ENCODE measurements around the gene ADGRV1.
"Not testable (repeated sequence)": the region's sequence is repeated elsewhere in the genome, so short reads cannot be mapped to it uniquely, and the experiment has no call there.

The ADGRV1 gene

DNA sequence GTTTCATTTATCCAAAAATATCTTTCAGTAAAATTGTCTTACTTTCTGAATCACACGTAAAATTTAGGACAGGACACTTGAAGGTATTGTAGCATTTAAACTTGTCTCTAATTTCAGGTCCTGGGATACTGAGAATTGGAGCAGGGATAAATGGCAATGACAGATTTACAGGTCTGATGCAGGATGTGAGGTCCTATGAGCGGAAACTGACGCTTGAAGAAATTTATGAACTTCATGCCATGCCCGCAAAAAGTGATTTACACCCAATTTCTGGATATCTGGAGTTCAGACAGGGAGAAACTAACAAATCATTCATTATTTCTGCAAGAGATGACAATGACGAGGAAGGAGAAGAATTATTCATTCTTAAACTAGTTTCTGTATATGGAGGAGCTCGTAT, 99.2 kb downstream of the ADGRV1 start:
- DNase-seq: no peak

DNA sequence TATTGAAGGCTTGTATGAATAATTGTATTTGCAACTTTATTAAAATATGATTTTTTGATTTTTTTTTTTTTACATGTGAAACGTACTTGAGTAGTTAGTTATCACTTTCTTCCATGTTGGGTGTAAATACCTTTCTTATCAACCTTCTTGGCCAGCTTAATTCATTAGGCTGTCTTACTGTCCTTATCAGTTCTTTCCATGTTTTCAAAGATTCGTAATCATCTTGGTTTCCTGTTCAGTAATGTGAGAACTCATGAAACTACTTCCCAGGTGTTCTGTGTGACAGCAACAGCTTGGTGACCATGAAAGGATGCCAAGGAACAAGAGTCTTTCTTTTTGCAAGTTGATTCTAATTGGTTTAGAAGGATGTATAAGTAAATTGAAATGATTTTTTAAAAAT, 100.0 kb downstream of the ADGRV1 start:
- DNase-seq: no peak

DNA sequence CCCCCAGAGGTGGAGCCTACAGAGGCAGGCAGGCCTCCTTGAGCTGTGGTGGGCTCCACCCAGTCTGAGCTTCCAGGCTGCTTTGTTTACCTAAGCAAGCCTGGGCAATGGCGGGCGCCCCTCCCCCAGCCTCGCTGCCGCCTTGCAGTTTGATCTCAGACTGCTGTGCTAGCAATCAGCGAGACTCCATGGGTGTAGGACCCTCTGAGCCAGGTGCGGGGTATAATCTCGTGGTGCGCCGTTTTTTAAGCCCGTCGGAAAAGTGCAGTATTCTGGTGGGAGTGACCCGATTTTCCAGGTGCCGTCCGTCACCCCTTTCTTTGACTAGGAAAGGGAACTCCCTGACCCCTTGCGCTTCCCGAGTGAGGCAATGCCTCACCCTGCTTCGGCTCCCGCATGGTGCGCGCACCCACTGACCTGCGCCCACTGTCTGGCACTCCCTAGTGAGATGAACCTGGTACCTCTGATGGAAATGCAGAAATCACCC, 109.5 kb downstream of the ADGRV1 start:
- DNase-seq: not testable (repeated sequence)

- DNase-seq: no peak
Observed at GRCh38 chr5:90675222-90675621, 116.6 kb downstream of the ADGRV1 start.

DNA sequence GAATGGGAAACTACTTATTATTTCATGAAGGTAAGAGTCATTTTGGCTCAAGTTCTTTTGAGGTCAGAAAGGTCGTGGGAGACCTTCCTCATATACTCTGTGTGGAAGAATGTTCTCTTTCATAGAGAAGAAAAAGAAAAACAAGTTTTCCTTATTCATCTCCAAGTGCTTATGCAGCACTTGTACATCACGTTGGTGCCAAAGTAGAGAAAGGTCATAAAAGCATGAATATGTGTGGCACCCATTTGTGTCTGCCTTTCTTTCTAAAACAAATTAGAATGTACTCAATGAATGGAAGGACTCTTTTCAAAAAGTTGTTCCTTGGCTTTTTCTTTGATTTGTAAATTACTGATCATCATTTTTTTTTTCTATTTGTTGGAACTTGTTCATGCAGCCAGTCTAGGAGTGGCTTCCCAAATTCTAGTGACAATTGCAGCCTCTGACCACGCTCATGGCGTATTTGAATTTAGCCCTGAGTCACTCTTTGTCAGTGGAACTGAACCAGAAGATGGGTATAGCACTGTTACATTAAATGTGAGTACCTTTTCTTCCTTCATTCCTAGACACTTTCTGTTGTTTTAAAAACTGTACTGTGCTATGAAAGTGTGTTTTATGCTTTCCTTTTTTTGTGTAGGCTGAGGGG, 122.4 kb downstream of the ADGRV1 start:
- DNase-seq: no peak

- no peak for DNase-seq
Observed at GRCh38 chr5:90682278-90682677, 123.7 kb downstream of the ADGRV1 start.

- DNase-seq: no peak
Observed at GRCh38 chr5:90685425-90686022, 126.9 kb downstream of the ADGRV1 start.

DNA sequence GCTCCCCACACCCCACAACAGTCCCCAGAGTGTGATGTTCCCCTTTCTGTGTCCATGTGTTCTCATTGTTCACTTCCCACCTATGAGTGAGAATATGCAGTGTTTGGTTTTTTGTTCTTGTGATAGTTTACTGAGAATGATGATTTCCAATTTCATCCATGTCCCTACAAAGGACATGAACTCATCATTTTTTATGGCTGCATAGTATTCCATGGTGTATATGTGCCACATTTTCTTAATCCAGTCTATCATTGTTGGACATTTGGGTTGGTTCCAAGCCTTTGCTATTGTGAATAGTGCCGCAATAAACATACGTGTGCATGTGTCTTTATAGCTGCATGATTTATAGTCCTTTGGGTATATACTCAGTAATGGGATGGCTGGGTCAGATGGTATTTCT, 127.8 kb downstream of the ADGRV1 start:
- not testable (repeated sequence) for DNase-seq

GRCh38 chr5:90687458-90687857, 128.9 kb downstream of the ADGRV1 start:
- not testable (repeated sequence) for DNase-seq

DNA sequence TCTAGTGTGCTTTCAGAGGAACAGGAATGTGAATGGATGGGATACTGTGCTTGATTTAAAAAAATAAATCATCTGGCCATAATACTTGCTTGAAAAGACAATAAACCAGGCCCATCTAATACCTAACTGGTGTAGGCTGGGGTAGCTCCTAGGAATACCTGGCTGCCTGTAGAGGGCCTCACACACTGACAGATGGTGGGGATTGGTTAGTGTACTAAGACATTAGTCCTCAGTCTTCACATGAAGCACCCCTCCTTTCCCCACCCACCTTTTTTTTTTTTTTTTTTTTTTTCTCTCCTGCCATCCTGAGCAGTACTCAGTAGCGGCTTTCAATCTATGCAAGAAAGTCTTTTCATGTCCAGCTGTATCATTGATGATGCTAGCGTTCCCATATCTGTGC, 130.5 kb downstream of the ADGRV1 start:
- DNase-seq: no peak

DNA sequence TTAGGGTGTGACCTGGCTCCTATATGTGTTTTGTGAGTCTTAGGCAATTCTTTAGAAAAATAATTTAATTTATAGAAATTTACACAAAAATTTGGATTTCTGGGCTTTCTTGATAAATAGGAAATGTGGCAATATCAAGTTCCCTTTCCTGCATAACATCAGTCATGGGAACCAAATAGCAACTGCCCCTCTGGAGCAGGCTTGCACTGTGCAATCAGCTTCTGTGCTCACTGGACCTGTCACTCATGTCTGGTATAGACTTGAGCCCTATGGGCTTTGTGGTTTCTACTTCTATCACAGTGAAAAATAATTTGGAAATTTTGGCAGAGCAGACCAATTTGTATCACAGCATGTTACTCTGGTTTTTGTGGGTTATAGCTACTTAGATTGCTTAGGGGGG, 131.7 kb downstream of the ADGRV1 start:
- DNase-seq: no peak

DNA sequence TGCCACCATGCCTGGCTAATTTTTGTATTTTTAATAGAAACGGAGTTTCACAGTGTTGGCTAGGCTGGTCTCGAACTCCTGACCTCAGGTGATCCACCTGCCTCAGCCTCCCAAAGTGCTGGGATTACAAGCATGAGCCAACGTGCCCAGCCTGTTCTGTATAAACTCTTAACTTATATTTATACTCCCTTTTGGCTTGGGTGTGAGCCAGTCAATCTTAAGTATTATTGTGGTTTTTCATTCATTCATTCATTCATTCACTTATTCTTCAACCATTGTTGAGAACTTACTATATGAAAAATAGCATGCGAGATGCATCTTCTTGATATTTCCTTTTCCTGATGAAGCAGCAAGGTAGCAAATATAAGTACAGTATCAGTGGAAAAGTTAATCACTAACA, 132.9 kb downstream of the ADGRV1 start:
- no peak for DNase-seq

DNA sequence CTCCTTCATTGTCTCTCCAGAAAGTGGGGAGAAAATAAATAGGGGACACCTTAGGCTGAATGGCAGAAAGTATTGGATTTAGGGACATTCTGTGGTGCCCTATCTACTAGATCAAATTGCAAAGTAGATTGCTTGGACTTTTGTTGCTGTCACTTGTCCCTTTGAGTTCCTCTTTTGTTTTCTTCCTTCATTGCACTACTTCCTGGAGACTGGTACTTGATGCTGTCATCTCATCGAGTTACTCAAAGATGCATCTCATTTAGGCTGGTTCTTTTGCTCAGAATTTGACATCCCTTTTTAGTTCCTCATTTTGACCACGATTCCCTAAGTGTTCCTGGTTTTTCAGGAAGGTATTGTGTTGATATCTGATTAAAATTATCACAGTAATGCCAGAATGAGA, 137.6 kb downstream of the ADGRV1 start:
- DNase-seq: no peak

GRCh38 chr5:90700299-90700698, 141.7 kb downstream of the ADGRV1 start:
- no peak for DNase-seq

- DNase-seq: no peak
Observed at GRCh38 chr5:90703932-90704331, 145.3 kb downstream of the ADGRV1 start.

DNA sequence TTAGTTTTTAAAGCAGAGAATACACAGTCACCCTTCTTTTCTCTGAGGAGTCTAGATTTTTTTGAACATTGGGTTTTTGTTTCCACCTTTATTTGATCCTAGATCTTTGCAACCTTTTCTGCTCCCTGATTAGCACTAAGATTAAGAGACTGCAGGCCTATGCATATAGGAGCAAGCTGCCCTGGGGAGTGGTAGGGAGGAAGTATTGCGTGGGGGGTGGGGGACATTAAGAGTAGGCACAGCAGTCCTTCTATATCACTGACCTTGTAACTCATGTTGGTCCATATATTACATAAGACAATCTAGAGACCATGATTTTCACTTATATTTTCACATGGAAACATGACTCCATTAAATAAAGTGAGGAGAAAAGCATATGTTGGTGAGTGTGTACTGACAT, 149.1 kb downstream of the ADGRV1 start:
- DNase-seq: no peak

- DNase-seq: no peak
Observed at GRCh38 chr5:90709323-90710155, 150.9 kb downstream of the ADGRV1 start.

DNA sequence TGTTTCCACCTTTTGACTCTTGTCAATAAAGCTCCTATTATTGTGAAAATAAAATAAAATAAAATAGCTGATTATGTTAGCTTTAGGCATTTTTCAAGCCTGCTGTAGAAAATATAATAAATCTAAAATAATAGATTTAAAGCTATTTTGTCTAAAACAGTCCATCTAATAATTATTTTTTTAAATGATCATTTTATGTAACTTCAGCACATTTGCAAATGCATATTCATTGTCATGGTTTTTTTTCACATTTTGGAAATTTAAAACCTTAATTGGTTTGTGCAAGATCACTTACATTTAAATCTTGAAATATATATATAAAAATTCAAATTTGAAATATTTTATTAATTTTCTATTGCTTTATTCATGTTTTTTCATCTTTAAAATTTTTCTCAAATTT, 159.8 kb downstream of the ADGRV1 start:
- DNase-seq: no peak

DNA sequence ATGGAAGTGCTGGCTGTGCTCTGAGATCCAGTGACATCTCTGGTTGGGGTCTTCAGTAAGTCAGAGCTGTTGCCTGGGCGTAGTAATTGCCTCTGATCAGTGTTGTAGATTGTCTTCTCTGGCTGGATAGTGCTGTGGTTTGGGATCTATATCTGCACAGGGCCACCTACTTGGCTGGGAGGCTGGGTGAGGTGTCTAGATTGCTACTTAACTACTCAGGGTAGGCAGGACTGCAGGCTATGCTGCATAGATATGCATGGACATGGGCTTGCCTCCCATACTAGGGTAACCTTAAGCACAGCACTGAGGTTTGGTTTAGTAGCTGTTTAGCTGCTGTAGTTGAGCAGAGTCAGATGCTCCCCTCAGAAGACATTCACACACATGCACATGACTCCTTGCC, 181.0 kb downstream of the ADGRV1 start:
- DNase-seq: no peak

DNA sequence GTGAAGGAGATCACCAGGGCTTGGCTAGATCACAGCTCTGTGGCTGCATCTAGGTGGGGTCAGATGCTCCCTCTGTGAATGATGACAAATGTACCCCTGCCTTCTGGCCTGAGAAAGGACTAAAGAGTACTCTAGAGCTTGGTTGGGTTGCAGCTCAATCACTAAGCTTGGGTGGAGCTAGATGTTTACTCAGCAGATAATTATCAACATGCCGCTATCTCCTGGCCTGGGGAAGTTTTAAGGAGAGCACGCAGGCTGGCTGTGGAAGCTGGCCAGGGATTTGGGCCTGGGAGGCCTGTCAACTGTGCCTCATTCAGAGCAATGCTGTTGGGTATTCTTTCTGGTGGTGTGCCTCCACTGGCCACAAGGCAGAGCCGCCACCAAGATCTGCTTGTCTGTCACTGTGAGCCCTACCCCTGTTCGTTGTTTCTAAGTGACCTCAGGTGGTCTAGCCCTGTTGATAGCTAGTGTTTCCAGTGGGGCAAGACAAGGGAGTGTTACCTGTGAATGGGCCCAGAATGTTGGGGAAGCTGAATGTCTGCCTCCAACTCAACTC, 181.7 kb downstream of the ADGRV1 start:
- no peak for DNase-seq

- no peak for DNase-seq
Observed at GRCh38 chr5:90741022-90741564, 182.5 kb downstream of the ADGRV1 start.

DNA sequence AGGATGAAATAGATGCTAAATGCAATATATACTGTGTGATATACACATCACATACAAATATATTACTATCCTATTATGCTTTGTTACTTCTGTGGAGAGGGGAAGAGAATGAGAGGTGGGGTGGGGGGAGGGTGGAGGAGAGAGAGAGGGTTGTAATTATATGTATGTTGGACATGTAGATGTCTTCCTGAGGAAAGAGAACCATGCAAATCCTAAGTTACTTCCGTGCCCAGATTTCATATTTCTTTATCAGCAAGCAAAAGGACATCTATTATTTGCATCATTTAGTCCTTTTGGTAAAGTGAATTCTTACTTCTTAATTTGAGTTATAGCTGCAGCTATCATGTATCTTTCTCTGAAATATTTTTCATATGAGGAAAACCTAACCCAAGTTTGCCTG, 187.5 kb downstream of the ADGRV1 start:
- no peak for DNase-seq

- DNase-seq: no peak
Observed at GRCh38 chr5:90747175-90747574, 188.6 kb downstream of the ADGRV1 start.
